Glutamatergic neuron (in vitro differentiated cells): ENCODE results near the gene CDRT4. TPM values are rescaled to one million over a fixed set of nuclear protein-coding genes. Genes with fewer than 3 reads are reported as not detected.

Experiments
- DNase-seq: peaks from one replicate; pipeline ENCODE4 v3.0.0; 2022
- H3K27ac Mint-ChIP-seq: one replicate; pipeline ENCODE4 v1.8.0; 2020; ENCODE audit warnings: mild to moderate bottlenecking, mixed read lengths, inconsistent platforms; ENCODE audit not compliant: unreplicated experiment
- H3K27me3 Mint-ChIP-seq: one replicate; pipeline ENCODE4 v1.8.0; 2020; ENCODE audit warnings: mild to moderate bottlenecking, moderate library complexity, mixed read lengths, inconsistent platforms; ENCODE audit not compliant: unreplicated experiment
- H3K36me3 Mint-ChIP-seq: one replicate; pipeline ENCODE4 v1.8.0; 2020; ENCODE audit warnings: mild to moderate bottlenecking, mixed read lengths, inconsistent platforms; ENCODE audit not compliant: unreplicated experiment
- H3K4me1 Mint-ChIP-seq: one replicate; pipeline ENCODE4 v1.8.0; 2020; ENCODE audit warnings: mild to moderate bottlenecking, low read depth, mixed read lengths, inconsistent platforms; ENCODE audit not compliant: unreplicated experiment
- H3K4me3 Mint-ChIP-seq: one replicate; pipeline ENCODE4 v1.8.0; 2020; ENCODE audit warnings: mild to moderate bottlenecking, mixed read lengths, inconsistent platforms; ENCODE audit not compliant: unreplicated experiment
- H3K9me3 Mint-ChIP-seq: one replicate; pipeline ENCODE4 v1.8.0; 2020; ENCODE audit warnings: mild to moderate bottlenecking, moderate library complexity, mixed read lengths, inconsistent platforms; ENCODE audit not compliant: unreplicated experiment
- CTCF ChIP-seq: fragments of 200-600 bp; sonication (generic); IDR thresholded peaks from one replicate; pipeline ENCODE4 v1.5.0; 2021; ENCODE audit not compliant: partially characterized antibody, unreplicated experiment
- total RNA-seq: library from RNA; stranded (reverse); fragmentation: NEBNext Ultra II Directional; extraction: Animal tissue kit (Norgen Biotek cat#: 25700); gene quantifications from one replicate; pipeline ENCODE4 v1.2.1, GENCODE V29; 2021; ENCODE audit not compliant: unreplicated experiment

CDRT4 gene
- total RNA-seq, 1 donor from 2014 or later: 13.1 TPM

- TF ChIP-seq CTCF: no peak
- no peak overlapping the region for H3K27ac Mint-ChIP-seq
- no peak for DNase-seq
- H3K36me3 Mint-ChIP-seq: no peaks in the 10 kb centered on the region
- peaks cover 2% of the 10 kb centered on the region for H3K27me3 Mint-ChIP-seq
- H3K9me3 Mint-ChIP-seq: peaks cover 3% of the 10 kb centered on the region
- H3K4me1 Mint-ChIP-seq: no peaks in the 10 kb centered on the region
- no peak overlapping the region for H3K4me3 Mint-ChIP-seq
Measured at GRCh38 chr17:15462976-15463772, 4.2 kb downstream of the CDRT4 start.

- Mint-ChIP-seq H3K36me3 (peaks cover 5% of the 10 kb centered on the region), H3K4me3 (no peak overlapping the region), H3K27me3 (no peaks in the 10 kb centered on the region), H3K27ac (no peak overlapping the region), H3K9me3 (peaks cover 2% of the 10 kb centered on the region), H3K4me1 (no peaks in the 10 kb centered on the region)
- no peak for DNase-seq
- no peak for TF ChIP-seq CTCF
Measured at GRCh38 chr17:15457723-15458094, 9.7 kb downstream of the CDRT4 start.

- no peak overlapping the region for H3K4me3 Mint-ChIP-seq
- H3K27me3 Mint-ChIP-seq: no peaks in the 10 kb centered on the region
- H3K27ac Mint-ChIP-seq: no peak overlapping the region
- no peak for DNase-seq
- peaks cover 5% of the 10 kb centered on the region for H3K36me3 Mint-ChIP-seq
- H3K4me1 Mint-ChIP-seq: no peaks in the 10 kb centered on the region
- TF ChIP-seq CTCF: no peak
- peaks cover 2% of the 10 kb centered on the region for H3K9me3 Mint-ChIP-seq
Measured at GRCh38 chr17:15456972-15457722, 10.3 kb downstream of the CDRT4 start.

GRCh38 chr17:15456496-15456895 lies 10.9 kb downstream of the CDRT4 start:
- Mint-ChIP-seq H3K4me3 (no peak overlapping the region), H3K27me3 (no peaks in the 10 kb centered on the region), H3K36me3 (peaks cover 5% of the 10 kb centered on the region), H3K27ac (no peak overlapping the region), H3K4me1 (no peaks in the 10 kb centered on the region), H3K9me3 (peaks cover 2% of the 10 kb centered on the region)
- no peak for TF ChIP-seq CTCF
- no peak for DNase-seq

- H3K4me3 Mint-ChIP-seq: no peak overlapping the region
- TF ChIP-seq CTCF: no peak
- H3K27me3 Mint-ChIP-seq: no peaks in the 10 kb centered on the region
- no peak for DNase-seq
- H3K36me3 Mint-ChIP-seq: peaks cover 5% of the 10 kb centered on the region
- peaks cover 2% of the 10 kb centered on the region for H3K9me3 Mint-ChIP-seq
- H3K27ac Mint-ChIP-seq: no peak overlapping the region
- no peaks in the 10 kb centered on the region for H3K4me1 Mint-ChIP-seq
Measured at GRCh38 chr17:15454346-15454745, 13.1 kb downstream of the CDRT4 start.
